Ovary (tissue), 9 donors: Measurements from ENCODE around the gene APBB2. TPM values are rescaled to one million over a fixed set of nuclear protein-coding genes. Genes with fewer than 3 reads are reported as not detected.

Experiments used
- DNase-seq, 5 donors: peaks; one replicate each; pipeline ENCODE4 v3.0.0-alpha.2; 2019 to 2020
- H3K27ac ChIP-seq, 2 donors: fragments of 200-600 bp; one replicate each; pipeline versions ENCODE4 v1.5.1 to v1.8.0; 2019 to 2022
- H3K27me3 ChIP-seq: fragments of 200-600 bp; one replicate; pipeline ENCODE4 v1.8.0; 2022
- H3K36me3 ChIP-seq: fragments of 200-600 bp; sonication (generic); one replicate; pipeline ENCODE4 v1.5.1; 2019
- H3K4me1 ChIP-seq: one replicate; pipeline ENCODE4 v1.8.1; 2013; ENCODE audit warnings: mild to moderate bottlenecking, moderate library complexity; ENCODE audit not compliant: insufficient read depth
- H3K4me3 ChIP-seq: fragments of 200-600 bp; sonication (generic); one replicate; pipeline ENCODE4 v1.5.1; 2017
- H3K9me3 ChIP-seq, 2 donors: fragments of 200-600 bp in 1 of 2; sonication (generic) in 1 of 2; one replicate each; pipeline versions ENCODE4 v1.5.1 to v1.8.1; 2013 to 2019; ENCODE audit warnings: mild to moderate bottlenecking in 1 of 2, moderate library complexity in 1 of 2
- EP300 ChIP-seq: sonication (generic); formaldehyde crosslinking; IDR thresholded peaks from one replicate; pipeline ENCODE4 v1.6.1; 2017; ENCODE audit warnings: antibody characterized with exemption
- POLR2A ChIP-seq: fragments of 450-650 bp; IDR thresholded peaks from one replicate; pipeline ENCODE4 v1.6.1; 2017; ENCODE audit warnings: antibody characterized with exemption, mild to moderate bottlenecking, moderate library complexity
- WGBS, 3 donors: extraction: QIAGEN DNeasy Blood & Tissue Kit in 1 of 3; methylation state at CpG; one replicate each; pipeline versions ENCODE4 v1.1.5 to v1.1.7; 2013 to 2017; 5-methylcytosine and 5-hydroxymethylcytosine counted together
- intact Hi-C, 4 donors: fragments of 100-400 bp; cut with DNase I; formaldehyde crosslinking; loops; one replicate each; pipeline versions ENCODE4 v1.11.0 to v1.15.1; 2022 to 2023
- polyA plus RNA-seq, 2 donors: library from polyadenylated mRNA; stranded (reverse); fragments of 200-250 nt in 1 of 2; fragments of 350-450 nt in 1 of 2; fragmentation: Illumina TruSeq in 1 of 2; extraction: RNeasy Lipid Tissue Mini Kit (QIAGEN cat#74804) in 1 of 2; gene quantifications; one replicate each; pipeline ENCODE4 v1.2.3, GENCODE V29; 2013 to 2014
- total RNA-seq, 7 donors: library from RNA; depleted of rRNA in 2 of 7; stranded (reverse); fragments of >200 nt in 2 of 7; fragmentation: NEBNext Ultra II Directional in 3 of 7; extraction: Animal tissue kit (Norgen Biotek cat#: 25700) in 3 of 7; gene quantifications; one replicate each; pipeline versions ENCODE4 v1.1.0 to v1.2.4, GENCODE V29; 2016 to 2023
- TF ChIP-seq, protein P1 (sequence below), 3 donors: fragments of 450-650 bp in 2 of 3; fragments of 200-600 bp in 1 of 3; IDR thresholded peaks; one replicate each; pipeline versions ENCODE4 v1.5.1 to v1.8.0; 2016 to 2022; ENCODE audit warnings: antibody characterized with exemption in 3 of 3, mild to moderate bottlenecking in 1 of 3
- donor health status: DM: no; HTN: no; CAD: no; lungs with moderate emphysema.
- donor health status: DM: no; HTN: no; CAD: no.
- donor health status: Bipolar disorder and iron deficiency.
- donor health status: DM: yes; HTN: yes; CAD: no.
- donor health status: DM: no; HTN: no; CAD: no.
- donor health status: DM: yes; HTN: yes; CAD: no.

APBB2 gene
- total and polyA plus RNA-seq, 9 donors: 30.9 to 163 (median 80.1) TPM

DNA sequence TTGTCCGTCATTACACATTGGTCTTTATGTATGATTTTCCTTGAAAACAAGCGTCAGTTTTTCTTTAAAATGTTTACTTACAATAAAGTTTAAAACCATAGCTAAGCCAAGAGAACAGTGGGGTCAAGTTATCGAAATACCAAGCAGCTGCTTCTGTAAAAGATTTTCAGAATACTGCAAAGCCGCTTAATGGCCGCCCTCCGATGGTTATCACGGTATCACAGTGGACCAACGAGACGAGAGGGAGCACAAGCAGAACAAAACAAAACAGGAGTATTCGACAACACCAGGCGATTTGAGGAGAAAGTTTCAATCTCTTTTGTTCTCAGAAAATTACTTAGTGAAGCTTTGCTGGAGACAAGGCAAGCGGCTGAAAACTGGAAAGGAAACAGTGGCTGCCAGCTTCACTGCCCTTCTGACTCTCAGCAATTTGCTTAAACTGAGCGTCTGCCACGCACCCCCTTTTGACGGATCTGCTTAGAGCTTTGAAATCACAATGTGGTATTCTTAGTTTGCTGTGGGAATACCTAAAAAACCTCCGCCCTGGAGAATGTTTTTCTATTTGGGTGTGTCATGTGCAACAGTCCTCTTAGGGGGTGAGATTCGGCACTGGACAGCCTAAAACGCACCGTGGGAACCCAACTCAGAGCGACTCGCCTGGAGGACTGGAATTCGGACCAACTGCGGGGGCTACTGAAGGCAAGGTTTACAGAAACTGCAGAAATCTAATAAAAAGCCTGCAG, 264.8 kb downstream of the APBB2 start:
- intact Hi-C loops: no loop called here
- no peak for DNase-seq
- 74 to 79% (median 76%) methylated on average over 23 of the region's 23 CpGs for WGBS, 3 donors
- Histone ChIP-seq H3K4me1 (peaks cover 14% of the 10 kb centered on the region), H3K27me3 (no peaks in the 10 kb centered on the region), H3K36me3 (no peaks in the 10 kb centered on the region), H3K9me3 (no peaks in the 10 kb centered on the region), H3K27ac (no peak overlapping the region), H3K4me3 (no peak overlapping the region)
- TF ChIP-seq EP300 (no peak), POLR2A (no peak)
- TF ChIP-seq, protein P1, sequence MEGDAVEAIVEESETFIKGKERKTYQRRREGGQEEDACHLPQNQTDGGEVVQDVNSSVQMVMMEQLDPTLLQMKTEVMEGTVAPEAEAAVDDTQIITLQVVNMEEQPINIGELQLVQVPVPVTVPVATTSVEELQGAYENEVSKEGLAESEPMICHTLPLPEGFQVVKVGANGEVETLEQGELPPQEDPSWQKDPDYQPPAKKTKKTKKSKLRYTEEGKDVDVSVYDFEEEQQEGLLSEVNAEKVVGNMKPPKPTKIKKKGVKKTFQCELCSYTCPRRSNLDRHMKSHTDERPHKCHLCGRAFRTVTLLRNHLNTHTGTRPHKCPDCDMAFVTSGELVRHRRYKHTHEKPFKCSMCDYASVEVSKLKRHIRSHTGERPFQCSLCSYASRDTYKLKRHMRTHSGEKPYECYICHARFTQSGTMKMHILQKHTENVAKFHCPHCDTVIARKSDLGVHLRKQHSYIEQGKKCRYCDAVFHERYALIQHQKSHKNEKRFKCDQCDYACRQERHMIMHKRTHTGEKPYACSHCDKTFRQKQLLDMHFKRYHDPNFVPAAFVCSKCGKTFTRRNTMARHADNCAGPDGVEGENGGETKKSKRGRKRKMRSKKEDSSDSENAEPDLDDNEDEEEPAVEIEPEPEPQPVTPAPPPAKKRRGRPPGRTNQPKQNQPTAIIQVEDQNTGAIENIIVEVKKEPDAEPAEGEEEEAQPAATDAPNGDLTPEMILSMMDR (IDR thresholded peaks at IDR 0.05): no peak

- Histone ChIP-seq H3K36me3 (no peaks in the 10 kb centered on the region), H3K9me3 (no peaks in the 10 kb centered on the region), H3K4me1 (peaks cover 6% of the 10 kb centered on the region), H3K4me3 (no peak overlapping the region), H3K27me3 (no peaks in the 10 kb centered on the region), H3K27ac (peak overlapping the region in 1 of 2 donors; percentile 6)
- DNase-seq: no peak
- intact Hi-C loops: no loop called here
- TF ChIP-seq EP300: no peak
- TF ChIP-seq POLR2A: no peak
- TF ChIP-seq, protein P1 (IDR thresholded peaks at IDR 0.05): no peak
- WGBS, 3 donors: 29 to 34% (median 34%) methylated on average over 6 of the region's 6 CpGs
Observed at GRCh38 chr4:40948014-40948413, 266.3 kb downstream of the APBB2 start.

DNA sequence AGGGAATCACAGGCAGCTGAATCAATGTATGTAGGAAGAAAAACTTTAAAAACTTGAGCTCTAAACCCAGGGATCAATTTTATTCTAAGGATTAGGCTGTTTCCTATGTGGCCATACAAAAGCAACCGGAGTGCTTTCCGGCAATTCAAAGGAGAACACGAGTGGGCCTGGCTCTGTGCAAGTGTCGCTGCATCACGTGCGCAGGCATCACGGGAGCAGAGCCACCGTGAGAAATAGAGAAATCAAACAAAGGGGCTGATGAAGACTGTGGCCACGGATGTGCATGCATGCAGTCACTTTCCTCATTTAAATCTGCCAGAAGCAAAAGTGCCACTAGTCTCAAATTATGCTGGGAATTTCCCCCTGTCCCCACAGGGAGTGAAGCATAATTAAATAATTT, 267.7 kb downstream of the APBB2 start:
- H3K36me3 ChIP-seq: no peaks in the 10 kb centered on the region
- peaks cover 6% of the 10 kb centered on the region for H3K4me1 ChIP-seq
- H3K27ac ChIP-seq: no peak overlapping the region
- no peaks in the 10 kb centered on the region for H3K27me3 ChIP-seq
- no peaks in the 10 kb centered on the region for H3K9me3 ChIP-seq
- TF ChIP-seq EP300: no peak
- TF ChIP-seq, protein P1 (IDR thresholded peaks at IDR 0.05): no peak
- no peak for TF ChIP-seq POLR2A
- DNase-seq: no peak
- no peak overlapping the region for H3K4me3 ChIP-seq
- intact Hi-C loops: no loop called here
- 85 to 88% (median 86%) methylated on average over 9 of the region's 9 CpGs for WGBS, 3 donors

GRCh38 chr4:40940756-40941155, 273.6 kb downstream of the APBB2 start:
- H3K27ac ChIP-seq: no peak overlapping the region
- H3K9me3 ChIP-seq: no peaks in the 10 kb centered on the region
- peaks cover 3% of the 10 kb centered on the region for H3K4me1 ChIP-seq
- TF ChIP-seq POLR2A (no peak), EP300 (no peak)
- TF ChIP-seq, protein P1 (IDR thresholded peaks at IDR 0.05): no peak
- DNase-seq: no peak
- no peaks in the 10 kb centered on the region for H3K27me3 ChIP-seq
- 13 to 28% (median 25%) methylated on average over 5 of the region's 5 CpGs for WGBS, 3 donors
- H3K4me3 ChIP-seq: no peak overlapping the region
- intact Hi-C loops: no loop called here
- H3K36me3 ChIP-seq: no peaks in the 10 kb centered on the region
